NCI-H1694 treated with DMSO at 0.1 percent for 48 hours (cell line): ENCODE data around the gene CMPK1.
"Not testable (repeated sequence)": the region's sequence is repeated elsewhere in the genome, so short reads cannot be mapped to it uniquely, and the experiment has no call there.

ENCODE experiments used
- DNase-seq: peaks from one replicate; lab custom pipeline; 2025; lab: John Stamatoyannopoulos, UW

Gene CMPK1

DNA sequence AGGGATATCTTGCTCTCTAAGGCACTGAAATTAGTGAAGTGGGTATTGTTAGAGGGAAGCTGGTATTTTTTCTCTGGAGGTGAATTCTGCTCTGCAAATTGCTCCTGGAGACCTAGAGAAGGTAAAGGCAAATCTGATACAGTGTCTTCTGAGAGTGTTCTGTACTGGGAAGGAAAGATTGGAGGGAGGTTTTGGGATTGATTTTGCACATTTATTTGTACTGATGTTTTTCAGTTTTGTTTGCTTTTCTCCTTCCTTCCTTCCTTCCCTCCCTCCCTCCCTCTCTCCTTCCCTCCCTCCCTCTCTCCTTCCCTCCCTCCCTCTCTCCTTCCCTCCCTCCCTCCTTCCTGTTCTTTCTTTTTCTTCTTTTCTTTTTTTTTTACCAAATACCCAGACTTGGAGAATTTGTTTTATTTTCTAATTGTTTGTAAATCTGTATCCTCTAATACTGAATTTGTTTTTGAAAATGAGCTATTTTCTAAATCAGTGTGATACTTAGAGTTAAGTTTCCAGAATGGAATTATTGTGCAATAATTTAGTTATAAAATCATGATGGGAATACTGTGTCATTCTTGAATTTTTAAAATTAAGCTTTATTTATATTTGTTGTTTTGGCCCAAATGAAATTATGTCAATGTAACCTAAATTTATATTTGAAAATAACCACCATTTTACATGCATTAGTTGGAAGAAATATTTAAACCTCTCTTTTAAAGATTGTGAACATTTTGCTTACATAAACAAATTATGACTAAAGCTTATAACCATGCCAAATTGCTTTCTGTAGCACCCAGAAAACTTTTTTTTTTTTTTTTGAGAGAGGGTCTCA is 4.9 kb downstream of the CMPK1 start:
- DNase-seq: no peak

DNA sequence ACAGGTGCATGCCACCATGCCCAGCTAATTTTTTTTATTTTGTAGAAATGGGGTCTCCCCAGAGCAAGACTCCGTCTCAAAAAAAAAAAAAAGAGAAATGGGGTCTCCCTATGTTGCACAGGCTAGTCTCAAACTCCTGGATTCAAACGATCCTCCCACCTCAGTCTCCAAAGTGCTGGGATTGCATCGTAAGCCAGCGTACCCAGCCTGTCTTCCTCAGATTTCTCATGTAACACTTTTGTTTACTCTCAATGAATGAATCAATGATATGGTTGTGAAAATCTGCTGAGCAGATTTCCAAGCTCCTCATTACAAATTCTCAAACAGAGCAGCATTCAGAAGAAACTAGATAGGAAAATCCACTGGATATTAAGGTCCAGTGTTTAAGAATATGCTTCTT is 6.6 kb downstream of the CMPK1 start:
- DNase-seq: no peak

DNA sequence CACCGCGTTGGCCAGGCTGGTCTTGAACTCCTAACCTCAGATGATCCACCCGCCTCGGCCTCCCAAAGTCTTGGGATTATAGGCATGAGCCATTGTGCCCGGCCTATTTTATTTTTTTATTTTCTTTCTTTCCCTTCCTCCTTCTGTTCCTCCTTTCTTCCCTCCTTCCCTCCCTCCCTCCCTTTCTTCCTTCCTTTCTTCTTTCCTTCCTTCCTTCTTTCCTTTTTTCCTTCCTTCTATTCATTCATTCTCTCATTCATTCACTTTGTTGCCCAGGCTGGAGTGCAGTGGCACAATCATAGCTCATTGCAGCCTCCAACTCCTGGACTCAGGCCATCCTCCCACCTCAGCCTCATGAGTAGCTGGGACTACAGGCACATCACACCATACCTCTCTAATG is 13.4 kb downstream of the CMPK1 start:
- DNase-seq: not testable (repeated sequence)

DNA sequence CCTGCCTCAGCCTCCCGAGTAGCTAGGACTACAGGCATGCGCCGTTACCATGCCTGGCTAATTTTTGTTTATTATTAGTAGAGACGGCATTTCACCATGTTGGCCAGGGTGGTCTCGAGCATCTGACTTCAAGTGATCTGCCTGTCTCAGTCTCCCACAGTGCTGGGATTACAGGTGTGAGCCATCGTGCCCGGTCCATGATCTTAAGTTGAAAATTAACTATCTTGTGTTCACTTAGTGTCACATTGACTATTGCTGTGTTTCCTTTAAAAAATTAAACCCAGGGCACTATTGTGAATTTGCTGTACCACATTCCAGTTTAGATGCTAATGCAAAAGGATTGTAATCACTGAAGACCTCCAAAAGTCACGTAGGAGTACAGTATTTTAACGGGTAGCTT is 14.1 kb downstream of the CMPK1 start:
- DNase-seq: no peak

DNA sequence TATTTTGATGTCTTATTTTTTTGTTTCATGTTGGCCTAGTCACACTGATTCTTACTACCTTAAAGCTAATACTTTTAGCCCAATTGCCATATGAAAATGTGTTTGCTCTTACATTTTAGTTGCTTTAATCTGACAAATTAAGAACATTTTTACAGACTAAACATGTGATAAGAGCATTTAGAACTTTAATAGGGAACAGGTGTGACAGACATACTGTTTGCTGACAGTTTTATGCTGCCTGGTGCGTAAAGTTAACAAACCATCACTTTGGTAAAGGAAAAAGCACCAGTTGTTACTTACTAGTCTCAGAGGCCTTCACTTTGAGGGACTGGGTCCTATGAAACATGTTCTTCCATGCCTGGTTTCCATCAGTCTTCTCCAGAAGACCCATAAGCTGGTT is 14.7 kb downstream of the CMPK1 start:
- no peak for DNase-seq

DNA sequence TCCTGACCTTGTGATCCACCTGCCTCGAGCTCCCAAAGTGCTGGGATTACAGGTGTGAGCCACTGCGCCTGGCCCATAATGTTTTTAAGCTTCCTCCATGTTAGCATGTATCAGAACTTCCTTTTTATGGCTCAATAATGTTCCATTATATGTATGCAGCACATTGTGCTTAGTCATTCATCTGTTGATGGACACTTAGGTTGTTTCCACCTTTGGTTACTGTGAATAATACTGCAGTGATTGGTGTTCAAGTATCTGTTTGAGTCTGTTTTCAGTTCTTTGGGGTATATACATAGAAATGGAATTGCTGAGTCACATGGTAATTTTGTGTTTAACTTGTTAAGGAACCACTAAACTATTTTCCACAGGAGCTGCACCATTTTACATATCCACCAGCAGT is 17.7 kb downstream of the CMPK1 start:
- no peak for DNase-seq

DNA sequence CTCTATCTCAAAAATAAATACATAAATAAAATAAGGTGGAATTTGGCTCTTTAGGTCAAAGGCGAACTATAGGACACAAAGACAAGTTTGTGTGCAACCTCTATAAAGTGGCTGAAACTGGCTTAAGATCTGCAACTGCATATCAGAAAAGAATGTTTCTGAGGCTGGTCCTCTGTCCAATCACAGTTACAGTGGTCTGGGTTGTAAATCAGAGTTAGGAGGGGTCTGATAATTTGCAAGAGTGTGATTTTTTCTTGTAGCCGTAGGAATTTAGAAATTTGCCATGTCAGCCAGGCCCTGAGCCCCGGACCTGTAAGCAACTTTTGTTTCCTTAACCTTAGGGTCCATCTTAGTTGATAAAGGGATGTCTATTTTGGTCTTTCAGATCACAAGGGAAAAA is 27.8 kb downstream of the CMPK1 start:
- no peak for DNase-seq

DNA sequence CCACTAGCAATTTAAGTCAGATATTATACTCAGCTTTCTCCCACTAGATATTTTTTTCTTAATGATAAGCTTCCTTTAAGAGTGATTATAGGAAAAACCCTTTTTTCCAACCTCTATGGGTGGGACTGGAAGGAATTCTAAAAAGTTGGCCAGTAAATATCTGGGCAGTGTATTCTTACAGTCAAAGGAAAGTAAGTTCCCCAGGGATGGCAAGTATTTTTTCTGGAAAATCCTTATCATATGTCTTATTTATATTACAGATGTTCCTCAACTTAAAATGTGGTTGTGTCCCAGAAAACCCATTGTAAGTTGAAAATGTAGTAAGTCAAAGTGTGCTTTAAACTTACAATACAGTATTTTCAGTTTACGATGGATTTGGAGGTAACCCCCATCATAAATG is 29.2 kb downstream of the CMPK1 start:
- DNase-seq: no peak

DNA sequence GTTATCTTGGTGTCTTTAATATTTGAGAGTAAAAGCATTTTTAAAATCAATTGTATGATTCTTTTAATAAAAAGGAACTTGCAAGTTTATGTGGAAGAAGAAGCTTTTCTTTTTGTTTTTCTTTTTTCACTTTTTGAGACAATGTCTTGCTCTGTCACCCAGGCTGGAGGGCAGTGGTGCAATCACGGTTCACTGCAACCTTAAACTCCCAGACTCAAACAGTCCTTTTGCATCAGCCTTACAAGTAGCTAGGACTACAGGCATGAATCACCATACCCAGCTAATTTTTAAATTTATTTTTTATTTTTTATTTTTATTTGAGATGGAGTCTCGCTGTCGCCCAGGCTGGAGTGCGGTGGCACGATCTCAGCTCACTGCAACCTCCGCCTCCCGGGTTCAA is 34.1 kb downstream of the CMPK1 start:
- DNase-seq: no peak

DNA sequence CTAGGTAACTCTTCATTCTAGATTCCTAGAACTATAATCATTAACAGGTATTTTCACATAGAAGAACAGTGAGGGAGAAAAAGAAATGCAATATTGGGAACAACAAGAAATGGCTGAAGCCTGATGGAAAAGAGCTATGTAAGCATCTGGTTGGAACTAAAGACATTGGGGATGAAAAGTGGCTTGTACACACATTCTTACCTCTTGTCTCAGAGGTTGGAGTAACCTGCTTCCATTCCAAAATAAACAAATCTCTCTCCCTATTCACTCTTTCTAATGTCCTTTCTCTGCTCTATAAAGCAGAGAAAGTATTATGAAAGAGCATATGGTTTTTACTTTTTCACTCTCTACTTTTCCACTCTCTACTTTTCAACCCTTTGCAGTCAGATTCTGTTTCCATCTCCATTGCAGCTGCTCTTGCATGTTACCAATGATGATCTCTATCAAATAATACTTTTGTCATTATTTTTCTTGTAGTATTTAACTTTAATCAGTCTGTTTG is 37.5 kb downstream of the CMPK1 start:
- no peak for DNase-seq

DNA sequence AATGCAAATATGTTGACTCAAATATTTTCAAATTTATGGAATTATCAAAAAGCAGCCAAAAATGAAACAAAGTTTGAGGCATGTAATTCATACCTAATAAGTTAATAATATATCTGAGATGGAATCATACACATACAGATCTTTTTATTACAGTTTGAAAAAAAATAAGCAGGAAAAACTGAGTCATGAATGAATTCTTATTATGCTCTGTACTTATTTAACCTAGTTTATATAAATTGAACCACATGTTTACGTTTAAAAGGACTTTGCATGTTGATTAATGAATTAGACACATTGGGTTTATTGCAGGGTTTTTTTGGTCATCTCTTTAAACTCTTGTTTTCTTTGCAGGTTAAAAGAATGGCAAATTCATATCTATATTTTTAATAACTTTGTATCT is 40.9 kb downstream of the CMPK1 start:
- no peak for DNase-seq

DNA sequence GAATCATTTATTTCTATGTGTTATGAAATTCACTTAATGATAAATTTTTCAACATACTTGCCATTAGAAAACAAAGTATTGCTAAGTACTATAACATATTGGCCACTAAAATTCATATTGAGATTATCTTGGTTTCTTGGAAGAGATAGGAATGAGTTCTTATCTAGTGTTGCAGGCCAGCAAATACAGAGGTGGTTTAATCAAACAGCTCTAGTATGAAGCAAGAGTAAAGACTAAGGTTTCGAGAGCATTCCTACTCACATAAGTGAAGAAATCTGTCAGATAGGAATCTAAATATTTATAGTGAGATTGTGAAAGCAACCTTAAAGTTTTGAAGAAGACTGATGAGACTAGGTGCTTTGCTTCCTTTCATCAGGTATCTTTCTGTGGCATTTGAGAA is 44.6 kb downstream of the CMPK1 start:
- no peak for DNase-seq

DNA sequence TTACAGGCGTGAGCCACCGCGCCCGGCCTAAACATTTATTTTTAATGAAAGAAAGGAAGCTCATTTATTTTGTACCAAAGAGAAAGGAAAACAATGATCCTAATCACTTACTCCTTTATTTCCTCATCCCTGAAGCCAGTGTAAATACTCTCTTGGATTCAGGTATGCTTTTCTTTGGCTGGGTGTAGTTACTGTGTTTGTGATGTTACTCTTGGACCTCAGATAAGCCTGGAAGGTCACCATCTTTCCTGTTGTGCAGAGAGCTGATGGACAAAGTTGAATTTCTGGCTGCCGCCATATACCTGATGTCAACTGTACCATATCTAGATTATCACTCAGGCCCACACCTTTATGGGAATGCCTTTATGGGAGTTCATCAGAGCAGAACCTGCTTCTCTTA is 47.1 kb downstream of the CMPK1 start:
- DNase-seq: no peak

DNA sequence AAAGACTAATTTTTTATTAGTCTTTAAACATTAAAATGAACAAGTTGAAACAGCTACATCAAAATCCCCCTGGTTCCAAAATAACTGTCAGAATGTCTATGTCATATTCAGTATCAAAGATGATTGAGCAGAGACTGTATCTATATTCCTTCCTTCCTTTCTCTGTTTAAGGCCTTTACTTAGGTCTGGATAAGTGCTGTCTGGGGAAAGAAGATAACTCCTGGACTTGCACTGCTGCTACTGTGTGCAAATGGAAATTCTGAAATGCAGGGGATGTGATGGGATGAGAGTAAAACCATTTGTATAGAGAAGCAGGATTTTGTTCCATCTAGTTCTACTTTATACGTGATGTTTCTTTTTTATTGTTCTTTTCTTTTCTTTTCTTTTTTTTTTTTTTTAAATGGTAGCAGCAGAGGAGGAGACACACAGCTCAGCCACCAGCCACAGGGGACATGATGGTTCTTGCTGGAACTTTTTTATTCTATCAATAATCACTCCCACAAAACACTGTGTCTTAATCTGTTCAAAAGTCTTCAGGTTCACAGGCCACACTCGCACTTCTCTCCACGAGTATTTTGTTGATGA is 48.9 kb downstream of the CMPK1 start:
- DNase-seq: no peak

DNA sequence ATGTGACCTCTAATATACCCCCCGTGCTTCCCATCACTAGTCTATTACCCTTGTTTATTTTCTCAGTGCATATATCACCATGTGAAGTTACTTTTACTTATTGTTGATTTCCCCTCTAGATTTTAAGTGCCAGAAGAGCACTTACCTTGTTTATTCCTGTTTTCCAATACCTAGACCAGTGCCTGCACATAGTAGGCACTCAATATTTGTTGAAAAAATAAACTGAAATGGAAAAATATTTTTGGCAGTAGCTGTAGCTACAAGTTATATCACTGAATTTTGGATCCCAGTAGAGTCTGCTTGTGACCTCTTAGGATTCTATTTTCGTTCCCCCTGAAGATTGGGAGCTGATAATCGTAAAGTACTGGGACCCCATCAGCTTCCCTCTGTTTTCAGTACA is 50.5 kb downstream of the CMPK1 start:
- no peak for DNase-seq

DNA sequence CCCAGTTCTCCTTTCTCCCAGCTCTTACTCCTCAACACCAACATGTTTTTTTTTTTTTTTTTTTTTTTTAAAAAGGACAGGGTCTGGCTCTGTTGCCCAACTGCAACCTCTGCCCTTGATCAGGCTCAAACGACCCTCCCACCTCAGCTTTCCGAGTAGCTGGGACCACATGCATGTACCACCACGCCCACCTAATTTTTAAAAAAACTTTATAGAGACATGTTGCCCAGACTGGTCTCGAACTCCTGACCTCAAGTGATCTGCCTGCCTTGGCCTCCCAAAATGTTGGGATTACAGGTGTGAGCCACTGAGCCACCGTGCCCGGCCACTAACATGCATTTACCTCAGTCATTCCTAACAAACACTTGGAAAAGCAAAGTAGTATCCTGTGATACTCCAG is 51.4 kb downstream of the CMPK1 start:
- no peak for DNase-seq

DNA sequence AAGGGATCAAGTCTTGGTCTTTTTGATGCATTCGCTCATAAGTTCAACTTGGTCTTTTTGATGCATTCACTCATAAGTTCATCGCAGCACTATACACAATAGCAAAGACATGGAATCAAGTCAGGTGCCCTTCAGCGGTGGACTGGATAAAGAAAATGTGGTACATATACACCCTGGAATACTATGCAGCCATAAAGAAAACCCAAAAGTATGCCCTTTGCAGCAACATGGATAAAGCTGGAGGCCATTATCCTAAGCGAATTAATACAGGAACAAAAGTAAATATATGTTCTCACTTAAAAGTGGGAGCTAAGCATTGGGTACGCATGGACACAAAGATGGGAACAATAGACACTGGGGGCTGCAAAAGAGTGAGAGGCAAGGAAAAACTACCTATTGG is 52.7 kb downstream of the CMPK1 start:
- DNase-seq: no peak

DNA sequence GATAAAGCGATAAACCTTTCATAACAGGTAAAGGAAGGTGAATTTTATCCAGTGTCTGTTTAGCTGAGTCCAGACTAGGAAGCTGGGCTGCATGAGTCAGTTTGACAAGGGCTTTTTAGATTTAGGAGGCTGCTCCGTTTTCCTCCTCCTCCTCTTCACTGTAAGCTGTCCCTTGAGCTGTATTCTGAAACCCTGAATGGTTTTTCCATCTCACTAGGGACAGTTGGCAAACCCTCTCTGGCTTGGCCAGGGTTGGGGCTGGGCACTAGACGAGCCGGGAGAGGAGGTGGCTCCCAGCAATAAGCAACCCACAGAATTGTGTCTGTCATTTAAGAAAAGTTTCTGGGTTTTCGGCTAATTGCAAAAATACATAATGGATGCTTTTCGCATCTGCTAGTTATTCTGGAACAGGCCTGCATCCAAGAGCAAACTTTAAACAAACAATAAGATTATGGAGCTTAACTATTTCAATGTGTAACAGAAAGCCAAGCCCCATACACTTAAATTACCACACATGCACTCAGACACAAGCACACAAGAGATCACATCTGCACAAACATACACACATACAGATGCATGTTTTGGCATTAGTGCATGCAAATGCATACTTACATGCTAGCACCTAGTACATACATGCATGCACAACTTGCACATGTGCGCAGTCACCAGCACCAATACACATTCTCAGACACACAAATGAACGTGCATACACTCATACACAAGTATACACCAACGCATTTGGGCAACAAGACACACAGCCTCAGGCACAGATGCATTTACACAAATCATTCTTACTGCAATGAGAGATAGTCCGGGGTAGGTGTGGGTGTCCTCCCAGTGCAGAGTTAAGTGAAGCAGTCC is 54.7 kb downstream of the CMPK1 start:
- DNase-seq: no peak

DNA sequence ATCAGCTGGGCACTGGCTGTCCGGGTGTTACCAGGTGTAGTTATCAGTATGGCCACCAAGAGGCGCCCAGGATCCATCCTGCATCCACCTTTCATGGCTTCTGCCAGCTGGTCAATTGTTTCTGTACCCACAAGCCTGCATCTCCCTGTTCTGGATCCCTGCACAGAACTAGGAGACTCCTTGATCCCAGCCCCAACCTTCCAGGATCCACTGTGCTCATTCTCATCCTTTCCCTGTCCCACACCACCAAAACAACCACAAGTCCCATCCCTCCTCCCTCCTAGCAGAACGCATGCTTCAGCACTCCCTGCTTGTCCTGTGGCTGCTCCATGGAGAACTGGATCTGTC is 55.3 kb downstream of the CMPK1 start:
- DNase-seq: peak; percentile 59

DNA sequence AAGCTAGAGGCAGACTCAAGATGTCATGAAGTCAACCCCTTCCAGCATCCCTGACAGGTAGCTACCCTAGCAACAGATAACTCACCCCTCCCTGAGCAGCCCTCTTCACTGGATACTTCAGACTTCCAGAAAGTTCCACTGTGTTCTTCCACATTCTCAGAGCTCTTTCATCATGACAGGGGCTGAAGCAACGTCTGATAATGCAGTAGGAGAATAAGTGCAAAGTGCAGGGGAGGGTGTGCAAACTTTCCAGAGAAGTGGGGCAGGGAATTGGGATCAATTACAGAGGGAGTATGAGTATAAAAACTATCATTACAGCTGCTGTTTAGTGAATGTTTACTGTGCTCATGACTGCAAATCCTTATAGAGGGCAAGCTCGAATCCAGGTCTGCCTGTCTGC is 56.1 kb downstream of the CMPK1 start:
- DNase-seq: no peak

DNA sequence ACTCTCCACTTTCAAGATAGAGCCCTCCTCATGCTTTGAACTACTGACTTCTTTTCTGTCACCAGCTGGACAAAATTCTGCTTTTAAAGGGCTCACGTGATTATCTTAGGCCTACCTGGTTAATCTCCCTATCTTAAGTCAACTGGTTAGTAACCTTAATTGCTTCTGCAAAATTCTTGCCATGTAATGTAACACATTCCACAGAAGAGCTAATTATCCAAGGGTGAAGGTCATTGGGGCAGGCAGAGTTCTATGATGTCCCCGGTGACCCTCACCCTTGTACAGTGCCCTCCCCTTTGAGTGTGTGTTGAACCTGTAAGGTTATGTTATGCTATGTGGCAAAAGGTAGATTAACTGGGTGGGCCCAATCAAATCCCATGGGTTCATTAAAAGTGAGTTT is 57.3 kb downstream of the CMPK1 start:
- DNase-seq: no peak

DNA sequence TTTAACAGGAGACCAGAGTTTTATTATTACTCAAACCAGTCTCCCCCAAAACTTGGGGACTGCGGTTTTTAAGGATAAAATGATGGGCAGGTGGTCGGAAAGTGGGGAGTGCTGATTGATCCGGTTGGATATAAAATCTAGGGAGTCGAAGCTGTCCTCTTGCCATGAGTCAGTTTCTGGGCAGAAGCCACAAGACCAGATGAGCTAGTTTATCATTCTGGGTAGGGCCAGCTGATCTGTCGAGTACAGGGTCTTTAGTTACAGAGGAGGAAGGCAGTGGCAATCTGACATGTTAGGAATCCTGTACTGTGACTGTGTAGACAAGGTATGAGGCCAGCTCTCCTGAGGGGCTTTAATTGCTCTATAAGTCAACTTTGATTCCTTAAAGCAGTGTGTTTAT is 59.6 kb downstream of the CMPK1 start:
- no peak for DNase-seq

DNA sequence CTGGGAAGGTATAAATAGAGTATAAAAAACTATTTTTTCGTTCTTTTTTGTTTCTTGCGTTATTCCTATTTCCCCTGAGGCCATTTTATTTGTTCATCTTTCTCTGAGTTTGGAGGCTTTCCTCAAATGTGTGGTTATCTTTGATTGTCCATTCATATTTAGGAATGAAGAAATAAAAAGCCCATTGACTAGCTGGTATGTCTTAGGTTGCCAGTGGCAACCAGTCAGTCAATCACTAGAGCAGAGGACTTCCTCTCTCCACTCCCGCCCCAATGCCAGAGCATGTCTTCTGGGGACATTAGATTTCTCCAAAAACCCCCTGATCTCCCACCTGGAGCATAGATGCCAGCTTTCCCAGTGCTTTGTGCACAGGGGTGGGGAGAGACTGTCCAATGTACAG is 61.8 kb downstream of the CMPK1 start:
- DNase-seq: no peak
